ENCODE data around the gene NR2F2.

The NR2F2 gene

GRCh38 chr15:96336596-96337364 lies 6.3 kb downstream of the NR2F2 start:
- Histone ChIP-seq H3K4me3 (ENCODE audit: low read length) (peak overlapping the region; percentile 96), H3K27ac (ENCODE audit: low read depth, low read length) (peak overlapping the region; percentile 93), H3K27me3 (ENCODE audit: control insufficient read depth, insufficient read depth, low read length) (no peaks in the 10 kb centered on the region), H3K9ac (ENCODE audit: low read length) (peak overlapping the region; percentile 56), H3K4me1 (ENCODE audit: control insufficient read depth, insufficient read depth, low read length) (no peaks in the 10 kb centered on the region), H3K36me3 (ENCODE audit: control insufficient read depth, insufficient read depth, low read length) (peaks cover 8% of the 10 kb centered on the region)

GRCh38 chr15:96337365-96338023 lies 7.0 kb downstream of the NR2F2 start:
- peak overlapping the region; percentile 56 for H3K9ac ChIP-seq (ENCODE audit: low read length)
- H3K27ac ChIP-seq (ENCODE audit: low read depth, low read length) = peak overlapping the region; percentile 93
- H3K4me1 ChIP-seq (ENCODE audit: control insufficient read depth, insufficient read depth, low read length) = no peaks in the 10 kb centered on the region
- H3K36me3 ChIP-seq (ENCODE audit: control insufficient read depth, insufficient read depth, low read length) = peaks cover 8% of the 10 kb centered on the region
- H3K4me3 ChIP-seq (ENCODE audit: low read length) = peak overlapping the region; percentile 96
- H3K27me3 ChIP-seq (ENCODE audit: control insufficient read depth, insufficient read depth, low read length) = no peaks in the 10 kb centered on the region

GRCh38 chr15:96338074-96338765 lies 7.7 kb downstream of the NR2F2 start:
- peak overlapping the region; percentile 96 for H3K4me3 ChIP-seq (ENCODE audit: low read length)
- no peaks in the 10 kb centered on the region for H3K4me1 ChIP-seq (ENCODE audit: control insufficient read depth, insufficient read depth, low read length)
- H3K27ac ChIP-seq (ENCODE audit: low read depth, low read length) = peak overlapping the region; percentile 21
- no peaks in the 10 kb centered on the region for H3K27me3 ChIP-seq (ENCODE audit: control insufficient read depth, insufficient read depth, low read length)
- H3K36me3 ChIP-seq (ENCODE audit: control insufficient read depth, insufficient read depth, low read length) = peaks cover 10% of the 10 kb centered on the region
- H3K9ac ChIP-seq (ENCODE audit: low read length) = no peak overlapping the region

- H3K36me3 ChIP-seq (ENCODE audit: control insufficient read depth, insufficient read depth, low read length) = peaks cover 10% of the 10 kb centered on the region
- H3K4me3 ChIP-seq (ENCODE audit: low read length) = peak overlapping the region; percentile 73
- H3K27ac ChIP-seq (ENCODE audit: low read depth, low read length) = peak overlapping the region; percentile 85
- H3K4me1 ChIP-seq (ENCODE audit: control insufficient read depth, insufficient read depth, low read length) = no peaks in the 10 kb centered on the region
- no peak overlapping the region for H3K9ac ChIP-seq (ENCODE audit: low read length)
- no peaks in the 10 kb centered on the region for H3K27me3 ChIP-seq (ENCODE audit: control insufficient read depth, insufficient read depth, low read length)
Measured at GRCh38 chr15:96338766-96339618, 8.5 kb downstream of the NR2F2 start.

GRCh38 chr15:96339619-96340347 lies 9.3 kb downstream of the NR2F2 start:
- H3K36me3 ChIP-seq (ENCODE audit: control insufficient read depth, insufficient read depth, low read length) = peaks cover 13% of the 10 kb centered on the region
- no peaks in the 10 kb centered on the region for H3K4me1 ChIP-seq (ENCODE audit: control insufficient read depth, insufficient read depth, low read length)
- peak overlapping the region; percentile 73 for H3K4me3 ChIP-seq (ENCODE audit: low read length)
- no peaks in the 10 kb centered on the region for H3K27me3 ChIP-seq (ENCODE audit: control insufficient read depth, insufficient read depth, low read length)
- peak overlapping the region; percentile 85 for H3K27ac ChIP-seq (ENCODE audit: low read depth, low read length)
- H3K9ac ChIP-seq (ENCODE audit: low read length) = no peak overlapping the region

GRCh38 chr15:96340348-96340597 lies 9.8 kb downstream of the NR2F2 start:
- H3K36me3 ChIP-seq (ENCODE audit: control insufficient read depth, insufficient read depth, low read length) = peaks cover 10% of the 10 kb centered on the region
- no peaks in the 10 kb centered on the region for H3K27me3 ChIP-seq (ENCODE audit: control insufficient read depth, insufficient read depth, low read length)
- peak overlapping the region; percentile 73 for H3K4me3 ChIP-seq (ENCODE audit: low read length)
- H3K9ac ChIP-seq (ENCODE audit: low read length) = peak overlapping the region; percentile 58
- H3K27ac ChIP-seq (ENCODE audit: low read depth, low read length) = peak overlapping the region; percentile 85
- peaks cover 5% of the 10 kb centered on the region for H3K4me1 ChIP-seq (ENCODE audit: control insufficient read depth, insufficient read depth, low read length)

- peaks cover 6% of the 10 kb centered on the region for H3K4me1 ChIP-seq (ENCODE audit: control insufficient read depth, insufficient read depth, low read length)
- peak overlapping the region; percentile 58 for H3K9ac ChIP-seq (ENCODE audit: low read length)
- peaks cover 10% of the 10 kb centered on the region for H3K36me3 ChIP-seq (ENCODE audit: control insufficient read depth, insufficient read depth, low read length)
- H3K27me3 ChIP-seq (ENCODE audit: control insufficient read depth, insufficient read depth, low read length) = no peaks in the 10 kb centered on the region
- peak overlapping the region; percentile 85 for H3K27ac ChIP-seq (ENCODE audit: low read depth, low read length)
- H3K4me3 ChIP-seq (ENCODE audit: low read length) = peak overlapping the region; percentile 73
Measured at GRCh38 chr15:96340598-96341512, 10.4 kb downstream of the NR2F2 start.

- Histone ChIP-seq H3K4me3 (ENCODE audit: low read length) (peak overlapping the region; percentile 44), H3K27me3 (ENCODE audit: control insufficient read depth, insufficient read depth, low read length) (no peaks in the 10 kb centered on the region), H3K27ac (ENCODE audit: low read depth, low read length) (peak overlapping the region; percentile 75), H3K36me3 (ENCODE audit: control insufficient read depth, insufficient read depth, low read length) (peaks cover 10% of the 10 kb centered on the region), H3K9ac (ENCODE audit: low read length) (no peak overlapping the region), H3K4me1 (ENCODE audit: control insufficient read depth, insufficient read depth, low read length) (peaks cover 6% of the 10 kb centered on the region)
Measured at GRCh38 chr15:96341513-96342405, 11.3 kb downstream of the NR2F2 start.

- peak overlapping the region; percentile 44 for H3K4me3 ChIP-seq (ENCODE audit: low read length)
- peaks cover 6% of the 10 kb centered on the region for H3K4me1 ChIP-seq (ENCODE audit: control insufficient read depth, insufficient read depth, low read length)
- H3K9ac ChIP-seq (ENCODE audit: low read length) = no peak overlapping the region
- no peaks in the 10 kb centered on the region for H3K27me3 ChIP-seq (ENCODE audit: control insufficient read depth, insufficient read depth, low read length)
- H3K36me3 ChIP-seq (ENCODE audit: control insufficient read depth, insufficient read depth, low read length) = peaks cover 6% of the 10 kb centered on the region
- H3K27ac ChIP-seq (ENCODE audit: low read depth, low read length) = peak overlapping the region; percentile 55
Measured at GRCh38 chr15:96342406-96343112, 12.1 kb downstream of the NR2F2 start.
